PC-3 (cell line): ENCODE measurements around the gene SPRR2D. TPM values are rescaled to one million over a fixed set of nuclear protein-coding genes. Genes with fewer than 3 reads are reported as not detected.

Experiments used
- ATAC-seq: fragments of 200-7000 bp; cut with Tn5 transposase; 2 replicates; pipeline ENCODE4 v1.9.1; 2020; ENCODE audit warnings: mild to moderate bottlenecking, moderate library complexity
- BruUV-seq: library from RNA; stranded (reverse); fragments of 400-500 nt; replicated peaks from 2 replicates; lab custom pipeline; 2021; lab: Mats Ljungman, UMichigan
- CTCF ChIA-PET: fragments of 300-600 bp; sonication (Branson Sonifier 250); formaldehyde crosslinking; loops from one replicate; lab custom pipeline; 2022; ENCODE audit warnings: antibody characterized with exemption; lab: Charles Lee
- POLR2A ChIA-PET: fragments of 300-600 bp; sonication (Branson Sonifier 250); formaldehyde crosslinking; loops from one replicate; lab custom pipeline; 2022; ENCODE audit warnings: antibody characterized with exemption; ENCODE audit not compliant: unreplicated experiment; lab: Charles Lee
- DNase-seq: peaks from one replicate; pipeline ENCODE4 v3.0.0-alpha.2; 2015
- H2AFZ ChIP-seq: fragments of 300-600 bp; sonication (generic); 2 replicates; pipeline ENCODE4 v1.6.0; 2016; ENCODE audit warnings: antibody characterized with exemption, low read length
- H3F3A ChIP-seq: fragments of 300-600 bp; sonication (generic); one replicate; pipeline ENCODE4 v1.6.0; 2017; ENCODE audit warnings: antibody characterized with exemption, low read length, control low read depth, mild to moderate bottlenecking; ENCODE audit not compliant: unreplicated experiment
- H3K27ac ChIP-seq: fragments of 300-600 bp; sonication (generic); 2 replicates; pipeline ENCODE4 v1.5.1; 2016; ENCODE audit warnings: mild to moderate bottlenecking, low read length
- H3K27me3 ChIP-seq: fragments of 300-600 bp; sonication (generic); 2 replicates; pipeline ENCODE4 v1.6.1; 2016; ENCODE audit warnings: low read length, mixed read lengths
- H3K36me3 ChIP-seq: fragments of 300-600 bp; sonication (generic); 2 replicates; pipeline ENCODE4 v1.6.1; 2016; ENCODE audit warnings: low read depth, mixed run types, low read length, mixed read lengths
- H3K4me1 ChIP-seq: fragments of 300-600 bp; sonication (generic); 2 replicates; pipeline ENCODE4 v1.5.1; 2016; ENCODE audit warnings: low read length; ENCODE audit not compliant: insufficient read depth
- H3K4me2 ChIP-seq: fragments of 300-600 bp; sonication (generic); 2 replicates; pipeline ENCODE4 v1.6.0; 2016; ENCODE audit warnings: low read length
- H3K4me3 ChIP-seq: fragments of 300-600 bp; sonication (generic); 2 replicates; pipeline ENCODE4 v1.5.1; 2016; ENCODE audit warnings: mild to moderate bottlenecking, low read length, mixed read lengths
- H3K79me2 ChIP-seq: fragments of 300-600 bp; sonication (generic); 2 replicates; pipeline ENCODE4 v1.6.1; 2017; ENCODE audit warnings: low read length, mixed read lengths
- H3K9ac ChIP-seq: fragments of 300-600 bp; sonication (generic); 2 replicates; pipeline ENCODE4 v1.6.0; 2016; ENCODE audit warnings: mild to moderate bottlenecking, low read length
- H3K9me2 ChIP-seq: fragments of 300-600 bp; sonication (generic); replicated peaks from 2 replicates; pipeline ENCODE4 v1.6.1; 2016; ENCODE audit warnings: mixed run types, low read length, mixed read lengths
- H3K9me3 ChIP-seq: fragments of 300-600 bp; sonication (generic); 2 replicates; pipeline ENCODE4 v1.6.1; 2016; ENCODE audit warnings: low read length, mixed read lengths
- H4K20me1 ChIP-seq: fragments of 300-600 bp; sonication (generic); 2 replicates; pipeline ENCODE4 v1.6.1; 2016; ENCODE audit warnings: low read length, mixed read lengths
- EZH2 ChIP-seq: fragments of 300-600 bp; sonication (generic); IDR thresholded peaks from one replicate; pipeline ENCODE4 v1.6.1; 2017; ENCODE audit warnings: antibody characterized with exemption, mild to moderate bottlenecking, low read length; ENCODE audit not compliant: unreplicated experiment
- EZH2phosphoT487 ChIP-seq: fragments of 300-600 bp; sonication (generic); IDR thresholded peaks from 2 replicates; pipeline ENCODE4 v1.6.1; 2018; ENCODE audit warnings: mild to moderate bottlenecking, antibody characterized with exemption, low read length, borderline replicate concordance
- intact Hi-C: fragments of 100-400 bp; cut with micrococcal nuclease; formaldehyde crosslinking; loops from 2 replicates; pipeline ENCODE4 v1.9.0; 2023
- total RNA-seq: library from RNA; depleted of rRNA; stranded (reverse); fragments of >200 nt; gene quantifications from 2 replicates; pipeline ENCODE4 v1.2.3, GENCODE V29; 2014
- TF ChIP-seq, protein P1 (sequence below): fragments of 300-600 bp; sonication (generic); conservative IDR thresholded peaks from 2 replicates; pipeline ENCODE4 v1.5.1; 2017; ENCODE audit warnings: antibody characterized with exemption, low read depth, mild to moderate bottlenecking, low read length

Gene SPRR2D
- total RNA-seq, 1 experiment from 2014 or later, result not detected

DNA sequence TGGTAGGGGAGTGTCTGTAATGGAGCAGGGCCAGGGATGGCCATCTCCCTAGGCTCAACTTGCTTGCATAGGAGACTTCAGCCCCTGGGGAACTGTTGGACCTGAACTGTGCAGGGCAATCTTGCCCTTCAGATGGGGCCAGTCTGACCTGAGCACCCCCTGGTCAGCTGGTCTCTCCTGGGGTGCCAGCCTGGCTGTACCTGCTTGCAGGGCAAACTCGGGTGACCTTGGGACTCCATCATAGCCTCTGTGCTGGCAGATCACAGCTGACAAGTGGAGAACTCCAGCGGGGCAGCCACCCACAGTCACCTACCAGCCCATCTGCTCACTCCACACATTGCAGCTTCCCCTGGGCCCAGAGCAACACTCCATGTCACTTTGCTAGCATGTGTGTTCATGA, 8.3 kb upstream of the SPRR2D start:
- no peaks in the 10 kb centered on the region for H4K20me1 ChIP-seq
- no peaks in the 10 kb centered on the region for H3K79me2 ChIP-seq
- H2AFZ ChIP-seq, result no peak overlapping the region
- H3K4me2 ChIP-seq, result no peak overlapping the region
- no TSS peak for BruUV-seq
- H3K9ac ChIP-seq, result no peak overlapping the region
- H3F3A ChIP-seq, result no peaks in the 10 kb centered on the region
- no peak overlapping the region for H3K27ac ChIP-seq
- no peak overlapping the region for H3K4me3 ChIP-seq
- no peaks in the 10 kb centered on the region for H3K4me1 ChIP-seq
- intact Hi-C loops, result no loop called here
- H3K9me2 ChIP-seq, result no peaks in the 10 kb centered on the region
- no peaks in the 10 kb centered on the region for H3K36me3 ChIP-seq
- CTCF ChIA-PET, result no interaction called here
- DNase-seq (no peak), ATAC-seq (no peak)
- POLR2A ChIA-PET, result no interaction called here
- no peaks in the 10 kb centered on the region for H3K9me3 ChIP-seq
- peaks cover 62% of the 10 kb centered on the region for H3K27me3 ChIP-seq
- TF ChIP-seq, protein P1, sequence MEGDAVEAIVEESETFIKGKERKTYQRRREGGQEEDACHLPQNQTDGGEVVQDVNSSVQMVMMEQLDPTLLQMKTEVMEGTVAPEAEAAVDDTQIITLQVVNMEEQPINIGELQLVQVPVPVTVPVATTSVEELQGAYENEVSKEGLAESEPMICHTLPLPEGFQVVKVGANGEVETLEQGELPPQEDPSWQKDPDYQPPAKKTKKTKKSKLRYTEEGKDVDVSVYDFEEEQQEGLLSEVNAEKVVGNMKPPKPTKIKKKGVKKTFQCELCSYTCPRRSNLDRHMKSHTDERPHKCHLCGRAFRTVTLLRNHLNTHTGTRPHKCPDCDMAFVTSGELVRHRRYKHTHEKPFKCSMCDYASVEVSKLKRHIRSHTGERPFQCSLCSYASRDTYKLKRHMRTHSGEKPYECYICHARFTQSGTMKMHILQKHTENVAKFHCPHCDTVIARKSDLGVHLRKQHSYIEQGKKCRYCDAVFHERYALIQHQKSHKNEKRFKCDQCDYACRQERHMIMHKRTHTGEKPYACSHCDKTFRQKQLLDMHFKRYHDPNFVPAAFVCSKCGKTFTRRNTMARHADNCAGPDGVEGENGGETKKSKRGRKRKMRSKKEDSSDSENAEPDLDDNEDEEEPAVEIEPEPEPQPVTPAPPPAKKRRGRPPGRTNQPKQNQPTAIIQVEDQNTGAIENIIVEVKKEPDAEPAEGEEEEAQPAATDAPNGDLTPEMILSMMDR, result no peak
- TF ChIP-seq EZH2 (no peak), EZH2phosphoT487 (no peak)

DNA sequence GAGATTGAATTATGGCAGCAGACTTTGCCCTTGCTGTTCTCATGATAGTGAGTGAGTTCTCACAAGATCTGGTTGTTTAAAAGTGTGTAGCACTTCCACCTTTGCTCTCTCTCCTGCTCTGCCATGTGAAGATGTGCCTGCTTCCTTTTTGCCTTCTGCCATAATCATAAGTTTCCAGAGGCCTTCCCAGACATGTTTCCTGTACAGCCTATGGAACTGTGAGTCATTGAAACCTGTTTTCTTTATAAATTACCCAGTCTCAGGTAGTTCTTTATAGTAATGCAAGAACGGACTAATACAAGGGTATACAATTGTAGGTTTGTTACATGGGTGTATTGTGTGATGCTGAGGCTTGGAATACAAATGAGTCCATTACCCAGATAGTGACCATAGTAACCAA, 5.7 kb downstream of the SPRR2D start:
- ChIA-PET CTCF (no interaction called here), POLR2A (no interaction called here)
- H3K9ac ChIP-seq, result no peak overlapping the region
- no peaks in the 10 kb centered on the region for H3K79me2 ChIP-seq
- intact Hi-C loops, result no loop called here
- TF ChIP-seq EZH2phosphoT487, result no peak
- no peak for TF ChIP-seq EZH2
- TF ChIP-seq, protein P1, result no peak
- H2AFZ ChIP-seq, result no peak overlapping the region
- H3K27me3 ChIP-seq, result peaks cover 19% of the 10 kb centered on the region; the same call in 1 of the 2 replicates
- no peak overlapping the region for H3K27ac ChIP-seq
- no peaks in the 10 kb centered on the region for H3K9me2 ChIP-seq
- H3F3A ChIP-seq, result no peaks in the 10 kb centered on the region
- no peaks in the 10 kb centered on the region for H3K36me3 ChIP-seq
- no peak for ATAC-seq
- H3K4me3 ChIP-seq, result no peak overlapping the region
- BruUV-seq, result no TSS peak
- no peak for DNase-seq
- H4K20me1 ChIP-seq, result no peaks in the 10 kb centered on the region
- peaks cover 5% of the 10 kb centered on the region for H3K4me1 ChIP-seq
- no peaks in the 10 kb centered on the region for H3K9me3 ChIP-seq
- H3K4me2 ChIP-seq, result no peak overlapping the region

DNA sequence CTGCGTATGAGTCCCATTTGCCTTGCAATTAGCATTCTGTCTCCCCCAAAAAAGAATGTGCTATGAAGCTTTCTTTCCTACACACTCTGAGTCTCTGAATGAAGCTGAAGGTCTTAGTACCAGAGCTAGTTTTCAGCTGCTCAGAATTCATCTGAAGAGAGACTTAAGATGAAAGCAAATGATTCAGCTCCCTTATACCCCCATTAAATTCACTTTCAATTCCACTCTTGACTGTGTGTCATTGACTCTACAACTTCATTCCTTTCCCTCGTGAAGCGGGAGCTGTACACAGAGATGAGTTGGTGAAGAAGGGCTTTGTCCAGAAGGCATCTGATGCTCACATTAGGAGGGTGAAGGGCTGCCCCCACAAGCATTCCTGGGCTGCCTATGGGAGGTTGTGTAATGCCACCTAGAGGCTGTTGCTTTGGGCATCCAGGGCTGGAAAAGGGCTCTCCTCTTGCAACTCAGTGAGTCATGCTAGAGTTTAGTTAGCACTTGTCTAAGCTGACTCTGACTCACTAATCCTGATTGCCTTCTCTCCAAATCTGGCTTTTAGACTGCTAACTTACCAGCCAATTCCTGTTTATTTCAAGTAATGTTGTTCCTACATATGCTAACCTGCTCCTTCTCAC, 8.1 kb downstream of the SPRR2D start:
- H3K36me3 ChIP-seq, result no peaks in the 10 kb centered on the region
- POLR2A ChIA-PET, result interaction anchor here (0.7 kb wide), 1 partner anchor 11 kb away, joined by 3 read pairs; no protein-coding TSS in a partner anchor
- no peak overlapping the region for H3K4me3 ChIP-seq
- peaks cover 18% of the 10 kb centered on the region; the same call in 1 of the 2 replicates for H3K27me3 ChIP-seq
- H4K20me1 ChIP-seq, result no peaks in the 10 kb centered on the region
- no peak overlapping the region for H3K9ac ChIP-seq
- intact Hi-C loops, result no loop called here
- TF ChIP-seq EZH2phosphoT487 (no peak), EZH2 (no peak)
- TF ChIP-seq, protein P1, result peak; percentile 89
- DNase-seq (peak; percentile 93), ATAC-seq (peak; percentile 96)
- no peak overlapping the region for H3K27ac ChIP-seq
- CTCF ChIA-PET, result no interaction called here
- H3K4me2 ChIP-seq, result 0 out of 2 replicates have a peak overlapping the region, but pooled peaks have one; percentile 6
- H3F3A ChIP-seq, result no peaks in the 10 kb centered on the region
- peaks cover 5% of the 10 kb centered on the region for H3K4me1 ChIP-seq
- no TSS peak for BruUV-seq
- H3K9me3 ChIP-seq, result no peaks in the 10 kb centered on the region
- no peak overlapping the region for H2AFZ ChIP-seq
- no peaks in the 10 kb centered on the region for H3K79me2 ChIP-seq
- no peaks in the 10 kb centered on the region for H3K9me2 ChIP-seq
